ENCODE results near the gene OR1S2.
"Not testable (repeated sequence)": the region's sequence is repeated elsewhere in the genome, so short reads cannot be mapped to it uniquely, and the experiment has no call there.

OR1S2 gene, protein sequence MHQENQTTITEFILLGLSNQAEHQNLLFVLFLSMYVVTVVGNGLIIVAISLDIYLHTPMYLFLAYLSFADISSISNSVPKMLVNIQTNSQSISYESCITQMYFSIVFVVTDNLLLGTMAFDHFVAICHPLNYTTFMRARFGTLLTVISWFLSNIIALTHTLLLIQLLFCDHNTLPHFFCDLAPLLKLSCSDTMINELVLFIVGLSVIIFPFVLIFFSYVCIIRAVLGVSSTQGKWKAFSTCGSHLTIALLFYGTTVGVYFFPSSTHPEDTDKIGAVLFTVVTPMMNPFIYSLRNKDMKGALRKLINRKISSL

DNA sequence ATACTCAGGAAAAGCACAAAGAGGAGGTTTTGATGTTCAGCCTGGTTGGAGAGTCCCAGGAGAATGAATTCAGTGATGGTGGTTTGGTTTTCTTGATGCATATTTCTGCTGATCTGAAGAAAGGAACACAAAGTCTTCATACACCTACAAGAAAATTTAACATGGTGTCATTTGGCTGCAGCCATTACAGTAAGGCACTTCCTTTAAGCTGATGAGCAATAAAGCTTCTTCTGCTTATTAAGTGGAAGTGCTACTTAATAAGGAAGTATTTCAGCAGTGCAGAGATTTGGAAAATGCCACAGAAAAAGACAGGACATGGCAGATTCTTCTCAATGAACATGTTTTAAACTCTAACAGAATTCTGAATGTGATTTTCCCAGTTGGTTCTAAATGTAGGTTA, at the start of gene OR1S2:
TSS of gene OR1S2 (minus strand) at position 101 of the 400 bp plus-strand sequence. CDS start at position 101, 0 bp downstream.
- no peak for DNase-seq

DNA sequence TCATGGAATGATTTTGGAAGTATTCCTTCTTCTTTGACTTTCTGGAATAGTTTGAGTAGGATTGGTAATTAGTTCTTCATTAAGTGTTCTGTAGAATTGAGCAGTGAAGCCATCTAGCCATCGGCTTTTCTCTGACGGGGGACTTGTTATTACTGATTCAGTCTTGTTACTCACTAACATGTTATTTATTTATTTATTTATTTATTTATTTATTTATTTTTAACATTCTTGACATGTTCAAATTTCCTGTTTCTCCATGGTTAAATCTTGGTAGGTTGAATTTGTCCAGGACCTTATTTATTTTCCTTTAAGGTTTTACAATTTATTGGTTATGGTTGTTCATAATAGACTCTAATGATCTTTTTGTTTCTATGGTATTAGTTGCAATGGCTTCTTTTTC, 40.0 kb upstream of the OR1S2 start:
- no peak for DNase-seq

DNA sequence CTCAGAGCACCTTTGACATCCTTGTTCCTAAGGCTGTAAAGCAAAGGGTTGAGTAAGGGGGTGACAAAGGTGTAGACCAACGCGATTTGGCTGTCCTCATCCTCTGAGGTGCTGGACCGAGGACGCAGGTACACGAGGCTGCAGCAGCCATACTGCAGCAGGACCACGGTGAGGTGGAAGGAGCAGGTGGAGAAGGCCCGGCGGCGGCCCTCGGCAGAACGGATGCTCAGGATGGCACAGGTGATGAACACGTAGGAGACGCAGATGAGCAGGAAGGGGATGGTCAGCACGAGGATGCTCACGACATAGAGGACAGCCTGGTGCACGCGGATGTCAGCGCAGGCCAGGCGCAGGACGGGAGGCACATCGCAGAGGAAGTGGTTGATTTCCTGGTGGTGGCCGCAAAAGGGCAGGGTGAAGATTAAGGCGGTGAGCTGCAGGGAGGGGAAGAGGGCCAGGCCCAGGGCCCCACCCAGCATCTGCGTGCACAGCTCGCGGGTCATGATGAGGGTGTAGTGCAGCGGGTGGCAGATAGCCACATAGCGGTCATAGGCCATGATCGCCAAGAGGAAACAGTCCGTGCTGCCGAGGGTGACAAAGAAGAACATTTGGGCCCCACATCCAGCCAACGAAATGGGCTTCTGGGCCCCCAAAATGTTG, 24.1 kb upstream of the OR1S2 start:
- no peak for DNase-seq

DNA sequence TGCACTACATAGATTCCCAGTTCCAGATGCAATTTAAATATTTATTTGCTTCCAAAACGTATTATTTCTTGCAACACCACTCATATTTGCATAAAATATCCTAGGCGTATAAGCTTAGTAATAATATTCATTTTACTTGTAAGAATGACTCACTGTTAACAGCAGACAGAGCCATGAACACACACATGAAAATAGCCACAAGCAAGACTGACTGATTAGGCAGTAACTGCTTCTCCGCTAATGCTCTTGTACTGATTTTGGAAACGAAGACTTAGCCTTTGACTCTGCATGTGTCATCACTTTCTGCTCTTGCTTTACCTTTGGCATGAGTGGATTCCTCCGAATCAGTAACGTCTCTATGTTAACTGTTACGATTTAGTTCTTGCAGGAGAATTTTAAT, 18.8 kb upstream of the OR1S2 start:
- no peak for DNase-seq

DNA sequence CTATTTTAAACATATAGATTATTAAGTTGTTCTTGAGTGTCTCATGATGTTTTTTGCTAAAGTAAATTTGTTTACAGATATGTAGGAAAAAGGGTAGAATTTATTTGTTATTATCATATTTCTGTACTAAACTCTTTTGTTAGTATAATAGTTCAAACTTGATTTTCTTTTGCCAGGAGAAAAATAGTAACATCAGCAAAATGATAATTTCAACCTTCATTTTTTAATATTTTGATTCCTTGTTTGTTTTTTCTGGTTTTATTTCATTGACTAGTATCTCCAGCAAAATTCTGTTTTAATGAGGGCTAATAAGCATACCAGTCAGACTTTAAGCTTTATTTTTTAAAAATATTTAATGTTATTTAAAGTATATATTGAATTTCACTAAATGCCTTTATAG, 12.5 kb upstream of the OR1S2 start:
- DNase-seq = no peak

DNA sequence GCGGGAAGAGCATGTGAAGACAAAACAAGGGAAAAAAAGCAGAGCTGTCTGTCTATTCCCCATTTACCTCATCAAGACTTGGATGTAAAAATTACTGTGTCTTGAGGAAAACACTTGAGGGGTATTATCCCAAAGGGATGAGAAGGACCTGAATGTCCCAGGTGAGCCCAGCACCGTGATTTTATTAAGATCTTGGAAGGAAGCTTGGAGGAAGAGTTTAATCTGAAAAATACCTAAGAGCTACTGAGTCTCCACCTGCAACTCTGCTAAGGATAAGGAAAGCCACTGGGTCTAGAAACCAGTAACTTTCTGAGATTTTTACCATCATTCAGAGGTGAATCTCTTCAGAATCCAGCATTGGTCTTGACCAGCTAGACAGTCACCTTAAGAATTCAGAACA, 8.5 kb upstream of the OR1S2 start, which contains the start of gene OR1S1:
TSS of gene OR1S1 (plus strand) at position 301 of the 400 bp plus-strand sequence.
- not testable (repeated sequence) for DNase-seq

DNA sequence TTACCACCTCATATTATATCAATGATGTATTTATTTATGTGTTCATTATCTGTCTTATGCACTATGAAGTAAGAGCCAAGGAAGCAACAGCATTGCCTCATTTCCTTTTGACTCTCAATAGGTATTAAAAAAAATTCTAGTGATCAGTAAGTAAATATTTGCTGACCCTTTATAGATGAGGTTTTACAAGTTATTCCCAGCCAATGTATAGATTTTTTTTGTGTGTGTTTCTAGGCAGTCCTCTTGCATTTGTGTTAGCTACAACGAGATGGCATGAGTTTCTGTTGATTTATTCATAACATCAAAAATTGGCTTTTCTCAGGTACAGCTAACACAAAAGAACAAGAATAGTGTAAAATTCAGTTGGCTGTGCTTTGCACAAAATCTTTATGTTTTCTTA, 4.7 kb downstream of the OR1S2 start:
- no peak for DNase-seq

DNA sequence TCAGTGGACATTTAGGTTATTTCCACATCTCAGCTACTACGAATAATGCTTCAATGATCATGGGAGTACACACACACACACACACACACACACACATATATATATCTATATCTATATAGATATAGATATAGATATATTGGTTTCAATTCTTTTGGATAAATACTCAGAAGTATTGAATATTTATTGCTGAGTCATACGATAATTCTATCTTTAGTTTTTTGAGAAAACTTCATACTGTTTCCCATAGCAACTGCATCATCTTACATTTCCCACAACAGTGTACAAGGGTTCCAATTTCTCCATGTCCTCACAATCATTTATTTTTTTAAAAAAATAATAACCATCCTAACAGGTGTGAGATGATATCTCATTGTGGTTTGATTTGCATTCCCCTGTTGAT, 8.0 kb downstream of the OR1S2 start:
- DNase-seq = no peak

DNA sequence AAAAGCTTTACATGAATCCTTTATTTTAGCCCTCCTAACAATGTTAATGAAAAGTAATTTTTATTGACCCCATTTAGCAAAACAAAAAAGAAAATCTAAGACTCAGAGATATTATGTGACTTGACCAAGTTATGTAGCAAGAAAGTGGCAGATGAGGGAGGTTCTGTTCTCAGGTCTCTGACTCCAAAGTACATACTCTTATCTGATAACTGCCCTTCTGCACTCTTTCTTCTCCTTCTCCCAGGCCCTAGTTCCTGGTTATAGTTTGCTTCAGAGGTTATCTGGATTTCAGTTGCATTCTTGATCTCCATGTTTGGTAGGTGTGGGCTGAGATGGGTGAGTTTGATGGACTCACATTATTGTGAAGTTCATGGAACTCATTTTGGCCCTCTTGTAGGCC, 10.6 kb downstream of the OR1S2 start:
- DNase-seq = no peak

DNA sequence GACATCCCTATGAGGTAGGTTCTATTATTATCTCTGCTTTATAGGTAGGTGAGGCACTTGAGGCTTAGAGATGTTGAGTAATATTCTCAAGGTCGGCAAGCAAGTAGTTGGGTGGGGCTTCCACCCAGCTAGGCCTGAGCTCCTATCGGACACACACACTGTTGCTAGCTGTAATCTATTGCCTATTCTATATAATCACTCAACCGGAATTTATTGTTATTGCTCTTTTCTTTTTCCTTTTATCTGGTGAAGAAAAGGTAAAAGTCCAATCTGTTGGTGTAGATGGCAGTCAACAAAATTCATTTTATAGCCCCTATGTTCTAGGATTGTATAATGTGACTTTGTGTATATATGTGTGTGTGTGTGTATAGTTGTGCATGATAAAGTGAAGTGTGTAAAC, 11.7 kb downstream of the OR1S2 start:
- no peak for DNase-seq

DNA sequence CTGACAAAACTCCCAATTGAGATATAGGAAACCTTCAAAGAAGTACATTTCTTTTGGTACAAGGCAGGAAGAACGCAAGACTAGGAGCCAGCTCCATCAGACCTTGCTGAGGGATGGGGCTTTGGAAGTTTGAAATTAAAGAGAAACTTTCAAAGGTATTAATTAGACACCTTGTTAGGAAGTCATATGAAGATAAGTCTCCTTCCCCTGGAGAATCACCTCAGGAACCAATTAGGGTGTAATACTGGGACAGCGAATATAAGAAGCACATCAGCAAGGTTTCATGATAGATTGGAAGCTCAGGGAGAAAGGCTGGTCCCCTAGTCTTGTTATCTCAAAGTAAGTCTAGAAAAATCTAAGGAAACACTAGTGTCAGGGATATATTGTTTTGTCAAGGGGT, 15.2 kb downstream of the OR1S2 start, which contains the start of gene OR9Q2:
TSS of gene OR9Q2 (plus strand) at position 301 of the 400 bp plus-strand sequence. CDS start 1,421 bp downstream, outside the sequence.
- no peak for DNase-seq

DNA sequence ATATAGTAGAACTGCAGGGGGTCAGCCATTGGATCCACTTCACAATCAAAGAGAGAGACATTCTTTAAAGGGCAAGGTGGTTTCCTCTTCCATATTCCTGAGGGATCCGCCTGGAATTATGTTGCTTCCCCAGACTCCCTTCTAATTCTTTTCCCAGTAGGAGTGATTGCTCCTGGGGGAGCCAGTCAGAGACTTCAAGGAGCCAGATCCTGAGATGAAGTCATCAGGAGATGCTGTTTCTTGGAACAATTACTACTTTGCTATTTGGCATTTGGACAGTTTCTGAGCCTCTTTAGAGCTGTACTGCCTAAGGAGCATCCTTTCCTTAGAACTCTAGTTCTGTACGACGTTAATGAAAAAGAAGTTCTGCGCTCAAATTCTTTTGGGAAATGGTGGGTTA, 17.0 kb downstream of the OR1S2 start:
- no peak for DNase-seq

DNA sequence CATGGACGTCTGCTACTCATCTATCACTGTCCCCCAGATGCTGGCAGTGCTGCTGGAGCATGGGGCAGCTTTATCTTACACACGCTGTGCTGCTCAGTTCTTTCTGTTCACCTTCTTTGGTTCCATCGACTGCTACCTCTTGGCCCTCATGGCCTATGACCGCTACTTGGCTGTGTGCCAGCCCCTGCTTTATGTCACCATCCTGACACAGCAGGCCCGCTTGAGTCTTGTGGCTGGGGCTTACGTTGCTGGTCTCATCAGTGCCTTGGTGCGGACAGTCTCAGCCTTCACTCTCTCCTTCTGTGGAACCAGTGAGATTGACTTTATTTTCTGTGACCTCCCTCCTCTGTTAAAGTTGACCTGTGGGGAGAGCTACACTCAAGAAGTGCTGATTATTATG, 24.3 kb downstream of the OR1S2 start:
- DNase-seq = no peak

DNA sequence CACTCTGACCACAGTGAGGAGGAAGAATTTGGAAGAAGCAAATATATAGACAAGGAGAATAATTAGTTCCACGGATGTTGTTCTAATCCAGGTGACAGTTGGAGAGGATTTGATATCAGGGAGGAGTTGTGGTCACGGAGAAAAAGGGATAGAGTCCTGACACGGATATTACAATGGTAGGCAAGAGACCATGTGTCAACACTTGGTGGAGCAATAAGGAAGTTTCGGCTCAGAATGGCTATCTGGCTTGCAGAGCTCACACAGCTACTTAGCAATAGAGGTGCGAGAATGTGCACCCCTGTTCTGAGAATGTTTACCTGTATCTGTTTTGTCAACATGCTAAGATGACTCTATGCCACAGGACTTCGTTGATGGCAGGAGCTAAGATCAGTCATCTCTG, 25.5 kb downstream of the OR1S2 start:
- no peak for DNase-seq

DNA sequence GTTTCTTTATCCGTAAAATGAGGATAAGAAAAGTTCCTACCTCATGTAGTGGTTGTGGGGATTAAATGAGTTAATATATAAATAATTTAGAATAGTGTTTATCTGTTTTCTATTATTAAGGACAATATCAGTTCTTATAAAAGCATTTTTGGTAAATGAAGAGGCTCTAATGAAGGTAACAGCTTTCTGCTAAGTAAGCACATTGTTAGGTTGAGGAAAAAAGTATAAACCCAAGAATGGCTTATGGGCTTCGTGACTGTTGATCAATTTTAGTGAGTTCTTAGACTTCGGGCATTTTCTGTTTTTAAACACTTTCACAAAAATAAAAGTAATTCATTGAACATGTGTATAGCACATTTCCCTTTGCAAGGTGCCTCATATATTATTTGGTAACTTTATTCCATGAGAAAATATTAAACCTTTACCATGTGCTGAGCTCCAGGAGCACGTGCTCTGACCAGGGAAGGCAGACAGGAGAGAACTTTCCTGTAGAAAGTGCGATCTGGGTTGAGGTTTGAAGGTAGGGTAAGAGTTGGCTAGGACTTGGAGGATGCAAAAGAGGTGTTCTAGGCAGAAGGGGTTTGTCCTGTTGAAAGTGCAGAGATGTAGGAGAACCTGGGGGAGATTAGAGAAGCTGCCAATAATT, 26.4 kb downstream of the OR1S2 start:
- DNase-seq = no peak

DNA sequence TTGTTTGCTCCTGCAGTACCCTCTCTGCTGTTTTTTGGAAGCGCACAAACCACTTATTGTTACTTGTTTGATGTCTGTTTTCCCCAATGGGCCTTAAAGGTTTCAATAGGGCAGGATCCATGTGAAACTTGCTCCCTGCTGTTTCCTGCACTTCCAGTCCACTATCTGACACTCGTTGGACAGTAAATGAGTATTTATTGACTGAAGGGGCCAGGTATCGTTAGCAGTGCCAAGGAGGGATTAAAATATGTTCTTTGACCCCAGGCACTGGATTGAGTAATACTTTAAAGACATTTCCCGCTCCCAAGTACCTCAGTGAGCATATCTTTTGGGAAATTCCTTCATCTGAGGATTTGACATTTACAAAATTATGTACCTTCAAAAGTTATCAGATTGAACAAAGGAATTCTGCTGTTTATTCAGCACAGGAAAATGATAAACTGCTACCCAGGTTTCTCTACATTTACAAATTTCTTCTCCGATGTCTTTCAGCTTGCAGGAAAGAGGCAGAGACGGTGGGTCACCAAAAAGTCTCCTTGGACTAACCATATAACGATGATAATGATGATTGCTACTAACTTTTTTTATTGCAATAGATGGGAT, 38.3 kb downstream of the OR1S2 start:
- DNase-seq = no peak

DNA sequence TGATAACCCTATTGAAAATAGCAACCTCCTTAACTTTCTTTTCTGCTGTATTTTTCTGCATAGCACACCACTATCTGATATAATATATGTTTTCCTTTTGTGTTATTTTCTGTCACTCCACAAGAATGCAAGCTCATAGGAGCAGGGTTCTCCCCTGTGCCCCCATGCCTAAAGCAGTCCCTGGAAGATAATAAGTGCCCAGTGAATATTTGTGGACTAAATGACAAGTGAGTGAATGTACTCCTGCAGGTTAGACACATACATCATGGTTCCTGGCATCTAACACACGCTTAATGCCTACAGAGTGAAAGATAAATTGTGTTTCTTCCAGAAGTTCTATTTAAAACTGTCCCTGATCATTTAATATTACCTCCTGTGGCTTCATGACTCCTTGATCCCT, 39.0 kb downstream of the OR1S2 start:
- no peak for DNase-seq

DNA sequence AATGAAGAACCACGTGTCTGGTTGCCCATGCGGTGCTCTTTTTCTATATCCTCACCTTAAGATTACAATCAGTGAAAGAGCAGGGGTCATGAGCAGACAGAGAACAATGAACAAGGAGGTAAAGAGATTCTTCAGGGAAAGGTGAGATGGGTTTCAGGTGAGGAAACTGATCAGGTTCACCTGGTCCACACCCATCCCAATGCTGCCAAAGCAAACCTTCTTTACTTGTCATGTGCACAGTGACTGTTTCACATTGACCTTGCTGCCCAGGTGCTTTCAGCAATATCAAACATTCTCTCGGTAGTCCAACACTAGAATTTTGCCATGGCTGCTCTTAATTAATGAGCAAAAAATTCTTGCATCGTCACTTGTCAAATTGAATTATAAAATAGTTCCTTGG, 39.6 kb downstream of the OR1S2 start:
- no peak for DNase-seq

Data from GOT3 (cell line).